Kidney (tissue), 14 donors: ENCODE measurements around the gene PPM1B. TPM values are rescaled to one million over a fixed set of nuclear protein-coding genes. Genes with fewer than 3 reads are reported as not detected.

ENCODE experiments used
- DNase-seq, 5 donors: peaks; one replicate each; pipeline ENCODE4 v3.0.0-alpha.2; 2013 to 2020
- FAIRE-seq: peaks from 2 replicates; lab custom pipeline; 2012; peaks lifted over from hg19 to GRCh38; lab: Jason Lieb, UNC
- H3K27ac ChIP-seq, 2 donors: one replicate each; pipeline ENCODE4 v1.7.0; 2013; ENCODE audit warnings: low read depth in 2 of 2, low read length in 2 of 2, inconsistent platforms in 1 of 2
- H3K27me3 ChIP-seq: one replicate; pipeline ENCODE4 v1.7.1; 2013; ENCODE audit warnings: low read length, inconsistent platforms; ENCODE audit not compliant: control insufficient read depth, insufficient read depth
- H3K36me3 ChIP-seq, 3 donors: one replicate each; pipeline versions ENCODE4 v1.7.0 to v1.7.1; 2013; ENCODE audit warnings: low read length in 3 of 3, control low read depth in 1 of 3, inconsistent platforms in 1 of 3; ENCODE audit not compliant: insufficient read depth in 3 of 3, control insufficient read depth in 2 of 3
- H3K4me1 ChIP-seq, 3 donors: one replicate each; pipeline versions ENCODE4 v1.7.0 to v1.7.1; 2013; ENCODE audit warnings: low read length in 3 of 3, inconsistent platforms in 1 of 3, low read depth in 1 of 3; ENCODE audit not compliant: control insufficient read depth in 2 of 3, insufficient read depth in 2 of 3
- H3K4me3 ChIP-seq, 3 donors: one replicate each; pipeline versions ENCODE4 v1.7.0 to v1.8.1; 2013; ENCODE audit warnings: low read length in 3 of 3, control low read depth in 1 of 3, inconsistent platforms in 1 of 3
- H3K9ac ChIP-seq, 3 donors: one replicate each; pipeline versions ENCODE4 v1.7.0 to v1.7.1; 2013; ENCODE audit warnings: low read length in 3 of 3, control low read depth in 1 of 3, inconsistent platforms in 1 of 3
- H3K9me3 ChIP-seq, 3 donors: one replicate each; pipeline versions ENCODE4 v1.7.0 to v1.7.1; 2013; ENCODE audit warnings: low read length in 3 of 3, control low read depth in 1 of 3, inconsistent platforms in 1 of 3; ENCODE audit not compliant: control insufficient read depth in 2 of 3, insufficient read depth in 1 of 3
- CTCF ChIP-seq: IDR thresholded peaks from 3 replicates; pipeline ENCODE4 v1.5.1; 2012; ENCODE audit warnings: mild to moderate bottlenecking, moderate library complexity, borderline replicate concordance; ENCODE audit not compliant: insufficient read depth; ENCODE audit errors: extremely low read depth
- intact Hi-C: fragments of 100-400 bp; cut with DNase I; formaldehyde crosslinking; loops from one replicate; pipeline ENCODE4 v1.11.1; 2022
- polyA plus RNA-seq: library from polyadenylated mRNA; stranded (reverse); fragments of 350-450 nt; fragmentation: Illumina TruSeq; extraction: RNeasy Lipid Tissue Mini Kit (QIAGEN cat#74804); gene quantifications from one replicate; pipeline ENCODE4 v1.2.3, GENCODE V29; 2014; ENCODE audit warnings: low read depth, low replicate concordance; ENCODE audit not compliant: insufficient read depth
- total RNA-seq: library from RNA; stranded (reverse); fragmentation: NEBNext Ultra II Directional; extraction: Animal tissue kit (Norgen Biotek cat#: 25700); gene quantifications from one replicate; pipeline ENCODE4 v1.2.1, GENCODE V29; 2021
- donor health status: control.
- donor health status: control.
- donor health status: control.
- donor health status: control.
- donor health status: control.
- donor health status: DM: yes; HTN: yes; CAD: no.
- donor health status: Normal renal cell carcinoma (clear cell type).

PPM1B gene
- total and polyA plus RNA-seq, 2 donors from 2014 or later = 19.8 to 45.9 TPM

GRCh38 chr2:44139741-44140140 lies 28.9 kb upstream of the PPM1B start:
- no peak for TF ChIP-seq CTCF
- no peak overlapping the region for H3K9ac ChIP-seq
- H3K4me3 ChIP-seq = no peak overlapping the region
- no peak overlapping the region for H3K27ac ChIP-seq
- H3K27me3 ChIP-seq = no peaks in the 10 kb centered on the region
- intact Hi-C loops = no loop called here
- H3K36me3 ChIP-seq = no peaks in the 10 kb centered on the region
- no peaks in the 10 kb centered on the region for H3K9me3 ChIP-seq
- no peaks in the 10 kb centered on the region for H3K4me1 ChIP-seq
- DNase-seq (no peak), FAIRE-seq (no peak)

- no peak overlapping the region for H3K27ac ChIP-seq
- intact Hi-C loops = no loop called here
- H3K27me3 ChIP-seq = no peaks in the 10 kb centered on the region
- FAIRE-seq (no peak), DNase-seq (no peak)
- no peak overlapping the region for H3K9ac ChIP-seq
- no peaks in the 10 kb centered on the region for H3K36me3 ChIP-seq
- TF ChIP-seq CTCF = no peak
- H3K4me3 ChIP-seq = no peak overlapping the region
- H3K4me1 ChIP-seq = no peaks in the 10 kb centered on the region
- H3K9me3 ChIP-seq = no peaks in the 10 kb centered on the region
These were observed 26.4 kb upstream of the PPM1B start for GRCh38 chr2:44142306-44142705.

- Histone ChIP-seq H3K27ac (no peak overlapping the region), H3K4me1 (no peaks in the 10 kb centered on the region), H3K27me3 (no peaks in the 10 kb centered on the region), H3K9ac (no peak overlapping the region), H3K9me3 (no peaks in the 10 kb centered on the region), H3K36me3 (no peaks in the 10 kb centered on the region), H3K4me3 (no peak overlapping the region)
- DNase-seq (no peak), FAIRE-seq (no peak)
- intact Hi-C loops = no loop called here
- no peak for TF ChIP-seq CTCF
These were observed 25.0 kb upstream of the PPM1B start for GRCh38 chr2:44143701-44144100.

- no peak overlapping the region for H3K27ac ChIP-seq
- no peaks in the 10 kb centered on the region for H3K36me3 ChIP-seq
- TF ChIP-seq CTCF = no peak
- intact Hi-C loops = no loop called here
- H3K4me3 ChIP-seq = no peak overlapping the region
- no peak overlapping the region for H3K9ac ChIP-seq
- no peaks in the 10 kb centered on the region for H3K9me3 ChIP-seq
- no peaks in the 10 kb centered on the region for H3K27me3 ChIP-seq
- no peaks in the 10 kb centered on the region for H3K4me1 ChIP-seq
- DNase-seq = no peak
- FAIRE-seq = no peak
These were observed 19.7 kb upstream of the PPM1B start for GRCh38 chr2:44148999-44149398.
